Activated gamma-delta T cell (primary cell): Measurements from ENCODE around the gene UNC93A.
"Not testable (repeated sequence)": the region's sequence is repeated elsewhere in the genome, so short reads cannot be mapped to it uniquely, and the experiment has no call there.

Source experiments
- DNase-seq: peaks from one replicate; lab custom pipeline; 2025; lab: John Stamatoyannopoulos, UW

Gene UNC93A

DNA sequence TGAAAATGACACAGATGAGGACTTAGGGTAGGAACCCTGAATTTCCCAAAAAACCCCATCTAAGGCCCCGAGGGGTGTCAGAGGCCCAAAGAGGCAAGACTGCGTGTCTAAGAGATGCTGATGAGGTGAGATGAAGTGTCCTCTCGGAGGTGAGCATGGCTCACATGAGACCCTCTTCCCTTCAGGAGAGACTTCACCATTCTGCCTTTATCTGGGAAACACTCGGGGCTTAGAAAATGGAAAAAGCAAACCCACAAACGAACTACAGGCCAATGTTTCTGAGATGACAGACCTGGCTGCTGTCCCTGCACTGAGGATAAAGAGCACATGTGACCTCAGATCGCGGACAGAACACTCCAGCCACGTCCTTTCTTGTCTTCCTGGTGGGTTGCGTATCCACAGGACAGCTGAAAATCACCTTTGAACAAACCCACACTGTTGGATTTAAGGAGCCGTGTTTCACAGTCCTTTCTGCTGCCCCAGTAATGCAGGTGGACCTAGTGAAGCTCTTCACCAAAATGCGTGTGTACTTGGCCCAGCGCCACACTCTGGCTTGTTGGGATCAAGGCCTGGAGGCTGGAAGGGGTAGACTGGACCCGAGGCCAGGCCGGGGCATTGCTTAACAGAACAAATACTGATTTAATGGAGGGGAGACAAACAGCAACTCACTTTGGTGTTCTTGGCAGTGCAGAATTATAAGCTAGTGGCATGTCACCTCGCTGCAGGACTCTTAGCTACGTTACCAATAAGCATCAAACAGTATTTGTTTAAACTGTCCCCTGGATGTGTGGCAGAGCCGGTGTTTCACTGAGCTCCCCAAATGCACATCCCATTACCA, 18.5 kb downstream of the UNC93A start:
- DNase-seq, result not testable (repeated sequence)

GRCh38 chr6:167311286-167311685, 20.2 kb downstream of the UNC93A start:
- no peak for DNase-seq

DNA sequence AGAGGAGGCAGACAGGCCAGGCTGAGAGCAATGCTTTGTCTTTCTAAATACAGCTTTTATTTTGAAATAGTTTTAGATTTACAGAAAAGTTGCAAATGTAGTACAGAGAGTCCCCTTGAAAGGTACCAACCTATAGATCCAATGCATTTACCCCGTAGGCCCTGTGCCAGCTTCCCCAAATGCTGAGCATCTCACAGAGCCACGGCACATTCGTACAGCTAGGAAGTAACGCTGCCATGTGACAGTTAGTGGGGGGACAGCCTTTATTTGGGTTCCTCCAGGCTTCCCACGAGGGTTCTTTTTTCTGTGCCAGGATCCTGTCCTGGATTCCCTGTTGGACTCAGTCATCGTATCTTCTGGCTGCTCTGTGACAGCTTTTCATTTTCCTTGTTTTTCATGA, 20.6 kb downstream of the UNC93A start:
- not testable (repeated sequence) for DNase-seq

GRCh38 chr6:167314180-167314821, 23.2 kb downstream of the UNC93A start:
- DNase-seq, result no peak

- no peak for DNase-seq
These were observed 26.1 kb downstream of the UNC93A start for GRCh38 chr6:167317172-167317571.

GRCh38 chr6:167318354-167318753, 27.2 kb downstream of the UNC93A start:
- not testable (repeated sequence) for DNase-seq

- DNase-seq, result not testable (repeated sequence)
These were observed 27.7 kb downstream of the UNC93A start for GRCh38 chr6:167318856-167319255.

- DNase-seq, result not testable (repeated sequence)
These were observed 29.0 kb downstream of the UNC93A start for GRCh38 chr6:167319856-167320753.

- DNase-seq, result not testable (repeated sequence)
These were observed 29.6 kb downstream of the UNC93A start for GRCh38 chr6:167320754-167321056.

GRCh38 chr6:167321185-167321584, 30.1 kb downstream of the UNC93A start:
- not testable (repeated sequence) for DNase-seq

- DNase-seq, result no peak
These were observed 32.0 kb downstream of the UNC93A start for GRCh38 chr6:167323111-167323510.

DNA sequence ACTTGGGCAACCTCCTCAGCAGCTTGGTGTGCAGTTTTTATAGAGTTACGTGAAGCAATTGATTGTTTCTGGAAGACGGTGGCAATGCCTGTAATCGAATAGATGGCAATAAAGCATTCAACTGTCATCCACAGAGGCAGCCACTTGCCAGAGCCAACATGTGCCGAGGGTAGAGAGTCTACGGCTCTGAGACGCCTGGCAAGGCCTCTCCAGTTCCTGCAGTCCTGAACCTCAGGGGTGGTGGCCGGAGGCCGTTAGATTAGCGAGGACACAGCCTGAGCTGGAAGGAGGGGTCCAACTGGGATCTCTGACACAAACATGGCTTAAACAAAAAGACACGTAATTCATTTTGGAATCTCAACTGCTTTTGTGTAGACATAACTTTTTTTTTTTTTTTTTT, 33.0 kb downstream of the UNC93A start:
- DNase-seq, result no peak

GRCh38 chr6:167325766-167326165, 34.7 kb downstream of the UNC93A start:
- no peak for DNase-seq

- no peak for DNase-seq
These were observed 36.3 kb downstream of the UNC93A start for GRCh38 chr6:167327391-167327790.

DNA sequence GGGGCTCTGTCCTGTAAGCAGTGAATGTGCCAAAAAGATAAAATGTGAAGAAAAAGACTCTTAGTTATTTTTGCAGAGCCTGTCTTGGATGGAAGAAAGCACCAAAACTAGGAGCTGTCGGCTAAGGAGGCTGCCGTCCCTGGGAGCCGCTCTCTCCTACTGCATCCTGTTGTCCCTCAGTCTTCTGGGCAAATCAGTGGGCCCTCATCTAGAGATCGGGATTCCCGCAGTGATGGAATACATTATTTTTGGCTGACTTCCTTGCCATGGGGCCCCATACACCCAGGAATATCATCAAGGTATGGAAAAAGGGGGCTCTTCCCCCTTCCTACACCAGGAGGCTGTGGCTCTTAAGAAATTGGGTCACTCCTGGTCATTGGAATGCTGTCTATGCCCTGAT, 37.0 kb downstream of the UNC93A start:
- DNase-seq, result no peak

DNA sequence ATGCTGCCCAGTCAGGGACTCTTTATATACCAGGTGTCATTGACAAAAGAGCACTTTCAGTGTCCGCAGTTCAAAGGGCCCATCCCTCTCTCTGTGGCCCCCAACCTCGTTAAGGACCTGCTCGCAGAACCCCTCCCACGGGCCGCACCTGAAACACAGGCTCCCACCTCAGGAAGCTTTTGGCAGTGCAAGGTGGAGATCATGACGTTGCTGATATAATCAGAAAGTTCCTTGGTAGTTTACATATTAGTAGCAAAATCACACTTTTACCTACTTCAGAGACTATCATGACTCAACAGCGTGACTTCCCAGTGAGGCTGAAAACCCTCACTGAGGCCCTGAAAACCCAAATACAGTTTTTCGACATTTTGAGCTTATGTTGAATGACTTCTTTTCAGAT, 37.9 kb downstream of the UNC93A start:
- DNase-seq, result no peak

DNA sequence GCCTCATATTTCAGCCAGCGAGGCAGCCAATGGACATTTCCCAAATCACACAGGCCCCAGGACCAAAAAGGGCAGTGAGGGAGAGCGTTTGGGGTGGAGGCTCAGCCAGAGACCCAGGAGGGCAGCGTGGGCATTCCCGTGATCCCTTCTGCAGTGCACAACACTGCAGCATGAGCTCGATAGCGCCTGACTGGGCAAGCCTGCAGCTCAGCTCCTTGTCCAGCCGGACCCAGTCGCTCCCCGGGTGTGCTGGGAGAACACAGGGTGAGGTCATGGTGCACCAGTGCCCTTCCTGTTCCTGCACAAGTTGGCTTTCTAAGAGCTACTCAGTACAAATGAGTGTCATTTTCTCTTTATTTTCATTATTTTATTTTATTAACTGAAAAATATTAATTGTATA, 39.6 kb downstream of the UNC93A start:
- no peak for DNase-seq

GRCh38 chr6:167331565-167331964, 40.5 kb downstream of the UNC93A start:
- DNase-seq, result no peak

DNA sequence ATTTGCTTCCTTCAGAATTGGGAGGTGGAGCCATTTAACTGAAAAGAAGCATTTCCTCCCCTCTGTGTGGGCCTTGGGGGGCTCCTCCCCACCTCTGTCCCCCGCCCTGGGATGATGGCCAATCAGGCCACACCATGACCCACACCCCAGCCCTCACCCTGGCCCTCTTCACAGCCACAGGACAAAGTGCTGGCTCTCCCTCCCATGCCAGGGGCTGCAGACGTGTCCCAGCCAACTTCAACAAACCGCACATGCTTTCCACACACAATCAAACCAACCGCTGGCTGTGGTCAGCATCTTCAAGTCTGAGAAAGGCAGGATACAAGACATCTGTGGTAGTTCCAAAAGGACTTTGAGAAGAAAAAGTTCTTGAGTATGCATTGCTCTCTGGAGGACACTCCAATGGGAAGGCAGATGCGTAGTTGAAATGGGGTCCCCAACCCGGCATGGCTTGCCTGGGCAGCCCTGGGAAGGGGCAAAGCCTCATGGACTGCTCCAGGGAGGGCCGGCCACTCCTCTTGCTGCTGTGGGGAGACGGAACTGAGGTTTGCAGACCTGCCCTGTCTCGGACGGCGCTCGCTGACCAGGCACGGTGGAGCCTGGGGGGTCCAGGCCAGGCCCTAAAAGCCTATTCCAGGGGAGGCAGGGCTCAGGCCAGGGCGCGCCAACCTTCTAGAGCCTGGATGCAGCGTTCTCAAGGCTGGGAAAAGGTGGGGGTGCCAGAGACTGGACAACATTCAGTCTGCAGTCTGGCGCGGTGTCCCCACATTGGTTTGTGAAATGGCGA, 45.9 kb downstream of the UNC93A start:
- DNase-seq, result no peak

GRCh38 chr6:167337675-167338449, 46.7 kb downstream of the UNC93A start:
- no peak for DNase-seq

DNA sequence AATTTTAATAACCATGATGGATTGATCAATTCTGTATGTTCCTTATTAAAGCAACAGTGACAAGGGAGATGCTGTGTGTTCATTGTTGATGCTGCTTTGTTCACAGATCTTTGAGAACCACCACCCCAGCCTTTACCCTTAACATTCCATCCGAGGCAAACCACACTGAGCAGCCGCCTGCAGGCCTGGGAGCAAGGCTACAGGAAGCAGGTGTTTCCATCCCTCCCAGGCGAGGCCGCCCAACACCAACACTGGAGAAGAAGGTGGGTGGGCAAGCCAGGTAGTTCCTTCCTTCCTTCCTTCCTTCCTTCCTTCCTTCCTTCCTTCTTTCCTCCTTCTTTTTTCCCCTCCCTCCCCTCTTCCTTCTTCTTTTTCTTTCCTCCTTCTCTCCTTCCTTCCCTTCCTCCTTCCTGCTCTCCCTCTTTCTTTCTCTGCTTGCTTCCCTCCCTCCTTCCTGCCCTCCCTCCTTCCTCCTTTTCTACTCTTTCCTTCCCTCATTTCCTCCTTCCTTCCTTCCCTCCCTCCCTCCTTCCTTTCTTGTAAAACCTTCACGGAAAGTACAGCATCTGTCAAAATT, 47.5 kb downstream of the UNC93A start:
- no peak for DNase-seq
